GM21390 (cell line): ENCODE data around the gene CXCL12.

Experiments
- ATAC-seq: cut with Tn5 transposase; IDR thresholded peaks from one replicate; pipeline ENCODE4 v1.9.1; 2021; ENCODE audit not compliant: unreplicated experiment

CXCL12 gene

GRCh38 chr10:44385026-44385695 lies at the start of gene CXCL12:
Gene CXCL12 (minus strand): TSS chr10:44385097. CDS start chr10:44385005, 92 bp downstream.
- no peak for ATAC-seq

GRCh38 chr10:44427479-44427878 lies 42.6 kb upstream of the CXCL12 start:
- ATAC-seq = no peak

- ATAC-seq = no peak
Measured at GRCh38 chr10:44427037-44427436, 42.1 kb upstream of the CXCL12 start.

- no peak for ATAC-seq
Measured at GRCh38 chr10:44426247-44427034, 41.5 kb upstream of the CXCL12 start.

- ATAC-seq = no peak
Measured at GRCh38 chr10:44425466-44425865, 40.6 kb upstream of the CXCL12 start.

GRCh38 chr10:44424957-44425356 lies 40.1 kb upstream of the CXCL12 start:
- no peak for ATAC-seq

GRCh38 chr10:44424298-44424697 lies 39.4 kb upstream of the CXCL12 start:
- no peak for ATAC-seq

- ATAC-seq = no peak
Measured at GRCh38 chr10:44422570-44423101, 37.7 kb upstream of the CXCL12 start.

GRCh38 chr10:44422153-44422552 lies 37.3 kb upstream of the CXCL12 start:
- no peak for ATAC-seq

- no peak for ATAC-seq
Measured at GRCh38 chr10:44419790-44420549, 35.1 kb upstream of the CXCL12 start.

- ATAC-seq = no peak
Measured at GRCh38 chr10:44418637-44419036, 33.7 kb upstream of the CXCL12 start.

- ATAC-seq = no peak
Measured at GRCh38 chr10:44417761-44418160, 32.9 kb upstream of the CXCL12 start.

- ATAC-seq = no peak
Measured at GRCh38 chr10:44416936-44417335, 32.0 kb upstream of the CXCL12 start.

- no peak for ATAC-seq
Measured at GRCh38 chr10:44416021-44416771, 31.3 kb upstream of the CXCL12 start.

- ATAC-seq = no peak
Measured at GRCh38 chr10:44415121-44415520, 30.2 kb upstream of the CXCL12 start.

GRCh38 chr10:44413416-44413815 lies 28.5 kb upstream of the CXCL12 start:
- ATAC-seq = no peak

GRCh38 chr10:44411251-44411650 lies 26.4 kb upstream of the CXCL12 start:
- no peak for ATAC-seq

- no peak for ATAC-seq
Measured at GRCh38 chr10:44404741-44405437, 20.0 kb upstream of the CXCL12 start.

- no peak for ATAC-seq
Measured at GRCh38 chr10:44402465-44403195, 17.7 kb upstream of the CXCL12 start.
